ENCODE results near the gene ZEB2. TPM values are rescaled to one million over a fixed set of nuclear protein-coding genes. Genes with fewer than 3 reads are reported as not detected.

Gene ZEB2
- polyA plus RNA-seq, 1 donor from 2014 or later: 2.2 TPM

DNA sequence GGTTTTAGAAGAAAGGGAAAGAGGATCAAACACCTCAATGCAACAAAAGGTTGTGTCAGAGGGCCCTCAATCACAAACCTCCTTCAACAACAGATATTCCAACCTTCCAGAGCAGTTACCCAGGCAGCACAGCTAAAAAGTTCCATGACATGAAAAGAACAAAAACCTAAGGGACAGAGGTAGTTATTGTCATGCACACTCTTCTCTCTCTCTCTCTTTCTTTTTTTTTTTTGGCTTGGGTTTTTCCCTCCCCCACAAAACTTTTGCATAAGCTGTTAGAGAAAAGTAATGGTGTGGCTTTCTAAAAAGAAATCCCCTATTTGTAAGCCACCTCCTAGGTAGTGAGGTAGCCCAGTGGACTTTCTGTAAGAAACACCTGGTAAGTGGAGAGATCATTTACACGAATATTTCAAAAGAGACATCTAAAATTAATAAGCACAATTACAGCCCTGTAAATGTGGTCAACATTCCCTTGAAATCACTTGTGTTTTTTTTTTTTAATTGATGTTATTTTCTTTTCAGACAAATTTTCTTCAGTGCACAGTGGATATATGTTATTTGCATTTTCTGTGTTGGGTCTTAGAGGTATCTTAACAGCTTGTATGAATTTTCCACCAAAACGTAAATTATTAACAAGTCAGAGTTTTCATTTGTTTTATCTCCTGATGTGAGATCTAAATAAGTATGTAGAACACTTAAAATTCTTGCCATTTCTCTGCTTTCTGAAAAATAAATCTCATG is 48.4 kb downstream of the ZEB2 start:
- H3K9me2 ChIP-seq (ENCODE audit: insufficient read depth, low read length): no peaks in the 10 kb centered on the region
- no peaks in the 10 kb centered on the region for H3K9me3 ChIP-seq (ENCODE audit: low read length)
- no peak overlapping the region for H3K27ac ChIP-seq (ENCODE audit: low read length)
- H2AFZ ChIP-seq (ENCODE audit: low read depth, low read length): no peak overlapping the region
- H3K4me2 ChIP-seq (ENCODE audit: low read length): no peak overlapping the region
- no peaks in the 10 kb centered on the region for H3F3A ChIP-seq (ENCODE audit: insufficient read depth, low read length, poor library complexity, severe bottlenecking)
- H3K79me2 ChIP-seq (replicated peaks; ENCODE audit: insufficient read depth, low read length): peaks cover 4% of the 10 kb centered on the region
- no peaks in the 10 kb centered on the region for H4K20me1 ChIP-seq (ENCODE audit: insufficient read depth)
- H3K36me3 ChIP-seq (ENCODE audit: insufficient read depth, low read length): no peaks in the 10 kb centered on the region
- no peaks in the 10 kb centered on the region for H3K27me3 ChIP-seq (ENCODE audit: insufficient read depth, low read depth, low read length)
- TF ChIP-seq REST (IDR thresholded peaks at IDR 0.05; ENCODE audit: borderline replicate concordance) (no peak), POLR2AphosphoS5 (IDR thresholded peaks at IDR 0.05) (no peak), TAF1 (IDR thresholded peaks at IDR 0.05; ENCODE audit: low read depth) (no peak), EP300 (conservative IDR thresholded peaks at IDR 0.05; ENCODE audit: poor library complexity, severe bottlenecking) (no peak), CTCF (IDR thresholded peaks at IDR 0.05; ENCODE audit: poor library complexity, severe bottlenecking) (no peak), EZH2 (IDR thresholded peaks at IDR 0.05; ENCODE audit: borderline replicate concordance, insufficient read depth, low read length, poor library complexity, severe bottlenecking) (no peak), MXI1 (conservative IDR thresholded peaks at IDR 0.05; ENCODE audit: poor library complexity, severe bottlenecking) (no peak), RAD21 (conservative IDR thresholded peaks at IDR 0.05) (no peak), SMC3 (conservative IDR thresholded peaks at IDR 0.05; ENCODE audit: poor library complexity) (no peak)
- H3K4me3 ChIP-seq (ENCODE audit: low read length): no peak overlapping the region
- no peak overlapping the region for H3K9ac ChIP-seq (ENCODE audit: low read length)

GRCh38 chr2:144470816-144471215 is 49.1 kb downstream of the ZEB2 start:
- Histone ChIP-seq H3K36me3 (ENCODE audit: insufficient read depth, low read length) (no peaks in the 10 kb centered on the region), H3F3A (ENCODE audit: insufficient read depth, low read length, poor library complexity, severe bottlenecking) (no peaks in the 10 kb centered on the region), H2AFZ (ENCODE audit: low read depth, low read length) (no peak overlapping the region), H3K9ac (ENCODE audit: low read length) (no peak overlapping the region), H3K4me2 (ENCODE audit: low read length) (no peak overlapping the region), H3K79me2 (replicated peaks; ENCODE audit: insufficient read depth, low read length) (peaks cover 4% of the 10 kb centered on the region), H4K20me1 (ENCODE audit: insufficient read depth) (no peaks in the 10 kb centered on the region), H3K9me3 (ENCODE audit: low read length) (no peaks in the 10 kb centered on the region), H3K27ac (ENCODE audit: low read length) (no peak overlapping the region), H3K27me3 (ENCODE audit: insufficient read depth, low read depth, low read length) (no peaks in the 10 kb centered on the region), H3K4me3 (ENCODE audit: low read length) (no peak overlapping the region), H3K9me2 (ENCODE audit: insufficient read depth, low read length) (no peaks in the 10 kb centered on the region)
- TF ChIP-seq EP300 (conservative IDR thresholded peaks at IDR 0.05; ENCODE audit: poor library complexity, severe bottlenecking) (no peak), POLR2AphosphoS5 (IDR thresholded peaks at IDR 0.05) (no peak), SMC3 (conservative IDR thresholded peaks at IDR 0.05; ENCODE audit: poor library complexity) (no peak), MXI1 (conservative IDR thresholded peaks at IDR 0.05; ENCODE audit: poor library complexity, severe bottlenecking) (no peak), EZH2 (IDR thresholded peaks at IDR 0.05; ENCODE audit: borderline replicate concordance, insufficient read depth, low read length, poor library complexity, severe bottlenecking) (no peak), RAD21 (conservative IDR thresholded peaks at IDR 0.05) (no peak), TAF1 (IDR thresholded peaks at IDR 0.05; ENCODE audit: low read depth) (no peak), REST (IDR thresholded peaks at IDR 0.05; ENCODE audit: borderline replicate concordance) (no peak), CTCF (IDR thresholded peaks at IDR 0.05; ENCODE audit: poor library complexity, severe bottlenecking) (no peak)
